Stomach (tissue), 9 donors: ENCODE results near the gene TMEM169. TPM values are rescaled to one million over a fixed set of nuclear protein-coding genes. Genes with fewer than 3 reads are reported as not detected.
A peak's percentile ranks its signal among the peaks of the same experiment; 100 is the strongest.

ENCODE experiments used
- DNase-seq, 2 donors: peaks; one replicate each; pipeline versions ENCODE4 v3.0.0 to v3.0.0-alpha.2; 2013 to 2019
- H3K27ac ChIP-seq, 5 donors: fragments of 200-600 bp in 4 of 5; sonication (generic) in 4 of 5; one replicate each; pipeline ENCODE4 v1.5.1; 2013 to 2019; ENCODE audit warnings: mild to moderate bottlenecking in 1 of 5, moderate library complexity in 1 of 5
- H3K27me3 ChIP-seq, 3 donors: fragments of 200-600 bp; sonication (generic); one replicate each; pipeline ENCODE4 v1.5.1; 2017 to 2019; ENCODE audit warnings: mixed run types in 1 of 3
- H3K36me3 ChIP-seq, 4 donors: fragments of 200-600 bp; sonication (generic); 1 replicate in 3 of 4; 2 replicates in 1 of 4; pipeline ENCODE4 v1.5.1; 2016 to 2019
- H3K4me1 ChIP-seq, 4 donors: fragments of 200-600 bp; sonication (generic); one replicate each; pipeline ENCODE4 v1.5.1; 2016 to 2019
- H3K4me3 ChIP-seq, 4 donors: fragments of 200-600 bp; sonication (generic) in 3 of 4; one replicate each; pipeline ENCODE4 v1.5.1; 2016 to 2019; ENCODE audit warnings: mild to moderate bottlenecking in 1 of 4
- H3K9me3 ChIP-seq, 4 donors: fragments of 200-600 bp; sonication (generic); one replicate each; pipeline ENCODE4 v1.5.1; 2016 to 2019
- CTCF ChIP-seq, 7 experiments: fragments of 450-650 bp in 4 of 7; fragments of 200-600 bp in 3 of 7; sonication (generic) in 3 of 7; IDR thresholded peaks; one replicate each; pipeline ENCODE4 v1.5.1; 2016 to 2019; ENCODE audit warnings: antibody characterized with exemption in 7 of 7, control low read depth in 2 of 7, mild to moderate bottlenecking in 1 of 7
- EP300 ChIP-seq: sonication (generic); formaldehyde crosslinking; IDR thresholded peaks from one replicate; pipeline ENCODE4 v1.6.1; 2017; ENCODE audit warnings: antibody characterized with exemption
- POLR2A ChIP-seq, 4 donors: fragments of 450-650 bp; IDR thresholded peaks; one replicate each; pipeline ENCODE4 v1.6.1; 2016; ENCODE audit warnings: antibody characterized with exemption in 4 of 4, control low read depth in 2 of 4, mild to moderate bottlenecking in 1 of 4, moderate library complexity in 1 of 4
- POLR2AphosphoS5 ChIP-seq, 3 donors: sonication (generic); formaldehyde crosslinking; IDR thresholded peaks; one replicate each; pipeline ENCODE4 v1.6.1; 2016; ENCODE audit warnings: antibody characterized with exemption in 3 of 3
- WGBS, 5 donors: extraction: QIAGEN DNeasy Blood & Tissue Kit in 3 of 5; methylation state at CpG; one replicate each; pipeline versions ENCODE4 v1.1.5 to v1.1.7; 2013 to 2018; 5-methylcytosine and 5-hydroxymethylcytosine counted together
- intact Hi-C: fragments of 100-400 bp; cut with DNase I; formaldehyde crosslinking; loops from one replicate; pipeline ENCODE4 v1.15.1; 2023; ENCODE audit warnings: low total_unique reads
- polyA plus RNA-seq, 3 donors: library from polyadenylated mRNA; stranded (reverse); fragments of 200-250 nt; gene quantifications; one replicate each; pipeline ENCODE4 v1.2.3, GENCODE V29; 2013
- total RNA-seq, 5 donors: library from RNA; depleted of rRNA; stranded (reverse); fragments of >200 nt; gene quantifications; one replicate each; pipeline versions ENCODE4 v1.1.0 to v1.2.3, GENCODE V29; 2014 to 2016
- donor health status: healthy with polysubstance abuse.
- donor health status: Bipolar disorder and iron deficiency.
- donor health status: healthy.

TMEM169 gene
- total and polyA plus RNA-seq, 8 donors, result 0.05 to 2.8 (median 0.55) TPM; not detected in 3

- H3K27ac ChIP-seq, result peak within 1 kb of the TSS; percentile 58 to 96 (median 93)
- H3K4me3 ChIP-seq, result peak within 1 kb of the TSS; percentile 71 to 86 (median 80)
- WGBS, 5 donors, result 0 to 2% (median 0%) methylated on average over 55 to 57 of the region's 57 CpGs
- H3K27me3 ChIP-seq, result peaks cover 0 to 4% (median 0%) of the 10 kb centered on the region in 3 donors
- no peaks in the 10 kb centered on the region for H3K9me3 ChIP-seq
- H3K36me3 ChIP-seq, result peaks cover 4 to 38% (median 34%) of the 10 kb centered on the region in 4 donors
- TF ChIP-seq CTCF (IDR thresholded peaks at IDR 0.05) (peak in 1 of 7 experiments; percentile 25), POLR2A (IDR thresholded peaks at IDR 0.05) (no peak), POLR2AphosphoS5 (IDR thresholded peaks at IDR 0.05) (peak; percentile 70 to 94 (median 82)), EP300 (peak; percentile 36)
- DNase-seq, result peak; percentile 99
- intact Hi-C loops, result no loop called here
- H3K4me1 ChIP-seq, result peaks cover 25 to 54% (median 45%) of the 10 kb centered on the region in 4 donors
Observed at GRCh38 chr2:216108967-216109921, 27.5 kb downstream of the TMEM169 start, which contains the start of gene XRCC5. XRCC5 (plus strand) TSS chr2:216109348; CDS start chr2:216109437, 89 bp downstream.

GRCh38 chr2:216109962-216110614 is 28.4 kb downstream of the TMEM169 start:
- WGBS, 5 donors, result 1 to 4% (median 3%) methylated on average over 10 of the region's 10 CpGs
- H3K4me3 ChIP-seq, result peak overlapping the region; percentile 71 to 86 (median 80)

GRCh38 chr2:216110620-216111019 is 28.9 kb downstream of the TMEM169 start:
- peaks cover 0 to 4% (median 0%) of the 10 kb centered on the region in 3 donors for H3K27me3 ChIP-seq

More at GRCh38 chr2:216109962-216110614, 28.4 kb downstream of the TMEM169 start:
- peak in 4 of 7 experiments; percentile 28 to 60 (median 38) for TF ChIP-seq CTCF (IDR thresholded peaks at IDR 0.05)
- TF ChIP-seq POLR2AphosphoS5 (IDR thresholded peaks at IDR 0.05), result no peak
- peak in 1 of 2 donors; percentile 67 for DNase-seq
- Histone ChIP-seq H3K36me3 (peaks cover 4 to 41% (median 37%) of the 10 kb centered on the region in 4 donors), H3K9me3 (no peaks in the 10 kb centered on the region), H3K27me3 (peaks cover 0 to 4% (median 0%) of the 10 kb centered on the region in 3 donors), H3K4me1 (peaks cover 28 to 57% (median 50%) of the 10 kb centered on the region in 4 donors), H3K27ac (peak overlapping the region in 4 of 5 donors; percentile 89 to 96 (median 94))
- intact Hi-C loops, result no loop called here

More at GRCh38 chr2:216110620-216111019, 28.9 kb downstream of the TMEM169 start:
- H3K36me3 ChIP-seq, result peaks cover 4 to 41% (median 37%) of the 10 kb centered on the region in 4 donors
- peak overlapping the region; percentile 71 to 86 (median 80) for H3K4me3 ChIP-seq
- WGBS, 5 donors, result 6 to 16% (median 9%) methylated on average over 1 of the region's 1 CpG
- DNase-seq, result no peak
- H3K4me1 ChIP-seq, result peaks cover 32 to 62% (median 55%) of the 10 kb centered on the region in 4 donors
- intact Hi-C loops, result no loop called here
- TF ChIP-seq CTCF (IDR thresholded peaks at IDR 0.05) (no peak), POLR2A (IDR thresholded peaks at IDR 0.05) (no peak), POLR2AphosphoS5 (IDR thresholded peaks at IDR 0.05) (no peak), EP300 (no peak)
- H3K9me3 ChIP-seq, result no peaks in the 10 kb centered on the region
- H3K27ac ChIP-seq, result peak overlapping the region in 4 of 5 donors; percentile 89 to 96 (median 94)
